Measurements from ENCODE around the gene CEACAM21.

- no peak for TF ChIP-seq CTCF (conservative IDR thresholded peaks at IDR 0.05; ENCODE audit: low read length)
- TF ChIP-seq EZH2phosphoT487 (IDR thresholded peaks at IDR 0.05; ENCODE audit: borderline replicate concordance, low read depth, low read length), result no peak
Measured at GRCh38 chr19:41591951-41592562, 16.1 kb downstream of the CEACAM21 start.

All from OCI-LY7 (cell line).